PFSK-1 (cell line): ENCODE measurements around the gene ARSG.

Experiments used
- POLR2AphosphoS5 ChIP-seq: IDR thresholded peaks from 2 replicates; pipeline ENCODE4 v1.6.1; 2012; ENCODE audit warnings: low read depth, mild to moderate bottlenecking, control low read depth, low read length, moderate library complexity
- SIN3A ChIP-seq: IDR thresholded peaks from 2 replicates; pipeline ENCODE4 v1.6.1; 2012; ENCODE audit warnings: mild to moderate bottlenecking, low read length, moderate library complexity, borderline replicate concordance; ENCODE audit not compliant: insufficient read depth
- TAF1 ChIP-seq: IDR thresholded peaks from 2 replicates; pipeline ENCODE4 v1.6.1; 2012; ENCODE audit warnings: low read length, control low read depth, borderline replicate concordance; ENCODE audit not compliant: insufficient read depth
- TF ChIP-seq, protein P1 (sequence below), 2 experiments: IDR thresholded peaks; 2 replicates each; pipeline versions ENCODE4 v1.6.1 to v1.8.0; 2011 to 2012; ENCODE audit warnings: low read depth in 2 of 2, low read length in 2 of 2, control low read depth in 1 of 2, inconsistent platforms in 1 of 2, mild to moderate bottlenecking in 1 of 2, moderate library complexity in 1 of 2; ENCODE audit not compliant: insufficient read depth in 1 of 2

DNA sequence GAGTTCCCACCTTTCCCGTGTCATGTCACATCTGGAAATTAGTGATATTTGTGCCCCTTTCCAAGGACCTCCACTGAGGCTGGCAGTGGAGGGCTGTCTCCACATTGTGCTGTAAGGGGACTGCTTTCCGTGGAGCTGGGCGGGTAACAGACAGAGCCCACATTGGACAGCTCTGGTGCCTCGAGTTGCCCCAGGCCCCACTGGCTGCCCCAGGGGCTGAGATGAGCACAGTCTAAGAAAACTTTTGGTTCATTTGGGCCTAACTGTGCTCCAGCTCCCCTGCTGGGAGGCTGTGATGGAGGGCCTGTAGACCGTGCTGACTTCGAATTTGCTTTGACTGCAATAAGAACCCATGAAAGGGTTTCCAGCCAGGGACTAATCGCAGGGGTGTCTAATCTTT, 38.0 kb downstream of the ARSG start:
- no peak for TF ChIP-seq POLR2AphosphoS5
- TF ChIP-seq SIN3A, result no peak
- TF ChIP-seq TAF1, result no peak
- TF ChIP-seq, protein P1, sequence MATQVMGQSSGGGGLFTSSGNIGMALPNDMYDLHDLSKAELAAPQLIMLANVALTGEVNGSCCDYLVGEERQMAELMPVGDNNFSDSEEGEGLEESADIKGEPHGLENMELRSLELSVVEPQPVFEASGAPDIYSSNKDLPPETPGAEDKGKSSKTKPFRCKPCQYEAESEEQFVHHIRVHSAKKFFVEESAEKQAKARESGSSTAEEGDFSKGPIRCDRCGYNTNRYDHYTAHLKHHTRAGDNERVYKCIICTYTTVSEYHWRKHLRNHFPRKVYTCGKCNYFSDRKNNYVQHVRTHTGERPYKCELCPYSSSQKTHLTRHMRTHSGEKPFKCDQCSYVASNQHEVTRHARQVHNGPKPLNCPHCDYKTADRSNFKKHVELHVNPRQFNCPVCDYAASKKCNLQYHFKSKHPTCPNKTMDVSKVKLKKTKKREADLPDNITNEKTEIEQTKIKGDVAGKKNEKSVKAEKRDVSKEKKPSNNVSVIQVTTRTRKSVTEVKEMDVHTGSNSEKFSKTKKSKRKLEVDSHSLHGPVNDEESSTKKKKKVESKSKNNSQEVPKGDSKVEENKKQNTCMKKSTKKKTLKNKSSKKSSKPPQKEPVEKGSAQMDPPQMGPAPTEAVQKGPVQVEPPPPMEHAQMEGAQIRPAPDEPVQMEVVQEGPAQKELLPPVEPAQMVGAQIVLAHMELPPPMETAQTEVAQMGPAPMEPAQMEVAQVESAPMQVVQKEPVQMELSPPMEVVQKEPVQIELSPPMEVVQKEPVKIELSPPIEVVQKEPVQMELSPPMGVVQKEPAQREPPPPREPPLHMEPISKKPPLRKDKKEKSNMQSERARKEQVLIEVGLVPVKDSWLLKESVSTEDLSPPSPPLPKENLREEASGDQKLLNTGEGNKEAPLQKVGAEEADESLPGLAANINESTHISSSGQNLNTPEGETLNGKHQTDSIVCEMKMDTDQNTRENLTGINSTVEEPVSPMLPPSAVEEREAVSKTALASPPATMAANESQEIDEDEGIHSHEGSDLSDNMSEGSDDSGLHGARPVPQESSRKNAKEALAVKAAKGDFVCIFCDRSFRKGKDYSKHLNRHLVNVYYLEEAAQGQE (IDR thresholded peaks at IDR 0.05; ENCODE audit: insufficient read depth in 1 of 2, low read depth in 2 of 2, low read length in 2 of 2), result no peak
